GM18858 (cell line): ENCODE results near the gene MRFAP1L1.
A peak's percentile ranks its signal among the peaks of the same experiment; 100 is the strongest.
"Not testable (repeated sequence)": the region's sequence is repeated elsewhere in the genome, so short reads cannot be mapped to it uniquely, and the experiment has no call there.

Experiments used
- ATAC-seq: cut with Tn5 transposase; IDR thresholded peaks from one replicate; pipeline ENCODE4 v1.9.1; 2021; ENCODE audit not compliant: unreplicated experiment

The MRFAP1L1 gene

GRCh38 chr4:6692379-6692778 is 17.3 kb downstream of the MRFAP1L1 start:
- ATAC-seq = no peak

GRCh38 chr4:6689506-6689960 is 20.1 kb downstream of the MRFAP1L1 start:
- ATAC-seq = no peak

- peak; percentile 63 for ATAC-seq
These were observed 20.7 kb downstream of the MRFAP1L1 start for GRCh38 chr4:6688879-6689505.

DNA sequence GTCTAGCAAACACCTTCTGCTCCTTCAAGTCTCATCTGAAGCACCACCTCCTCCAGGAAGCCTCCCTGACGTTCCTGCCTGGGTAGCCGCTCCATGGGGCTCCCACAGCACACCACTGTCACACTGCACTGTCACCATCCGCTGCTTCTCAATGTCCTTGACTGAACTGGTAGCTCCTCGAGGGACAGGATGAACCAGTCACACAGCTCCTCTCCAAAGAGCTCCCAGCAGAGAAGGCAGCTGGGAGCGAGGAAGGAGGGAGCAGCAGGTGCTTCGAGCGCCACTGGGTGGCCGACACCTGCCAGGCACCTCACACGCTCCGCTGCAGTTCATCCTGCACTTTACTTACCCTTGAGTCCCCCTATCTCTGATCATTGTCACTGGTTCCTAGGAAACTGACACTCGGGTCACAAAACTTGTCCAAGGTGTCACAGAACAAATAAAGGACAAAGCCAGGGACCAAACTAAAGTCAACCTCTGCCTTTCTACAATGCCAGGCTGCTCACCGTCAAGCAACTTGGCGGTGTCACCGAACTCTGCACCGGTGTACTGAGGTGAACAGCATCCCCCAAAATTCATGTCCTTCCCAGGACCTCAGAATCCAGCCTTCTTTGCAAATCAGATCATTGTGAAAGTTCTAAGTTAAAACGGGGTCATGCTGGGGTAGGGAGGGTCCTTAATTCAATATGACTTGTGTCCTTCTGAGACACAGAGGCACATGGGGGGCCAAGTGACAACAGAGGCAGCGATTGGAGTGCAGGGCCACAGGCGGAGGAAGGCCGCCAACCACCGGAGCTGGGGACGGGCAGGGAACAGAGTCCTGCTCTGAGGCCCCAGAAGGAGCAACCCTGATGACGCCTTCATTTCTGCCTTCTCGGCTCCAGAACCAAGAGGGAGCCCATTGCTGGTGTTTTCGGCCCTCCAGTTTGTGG is 21.5 kb downstream of the MRFAP1L1 start:
- no peak for ATAC-seq

DNA sequence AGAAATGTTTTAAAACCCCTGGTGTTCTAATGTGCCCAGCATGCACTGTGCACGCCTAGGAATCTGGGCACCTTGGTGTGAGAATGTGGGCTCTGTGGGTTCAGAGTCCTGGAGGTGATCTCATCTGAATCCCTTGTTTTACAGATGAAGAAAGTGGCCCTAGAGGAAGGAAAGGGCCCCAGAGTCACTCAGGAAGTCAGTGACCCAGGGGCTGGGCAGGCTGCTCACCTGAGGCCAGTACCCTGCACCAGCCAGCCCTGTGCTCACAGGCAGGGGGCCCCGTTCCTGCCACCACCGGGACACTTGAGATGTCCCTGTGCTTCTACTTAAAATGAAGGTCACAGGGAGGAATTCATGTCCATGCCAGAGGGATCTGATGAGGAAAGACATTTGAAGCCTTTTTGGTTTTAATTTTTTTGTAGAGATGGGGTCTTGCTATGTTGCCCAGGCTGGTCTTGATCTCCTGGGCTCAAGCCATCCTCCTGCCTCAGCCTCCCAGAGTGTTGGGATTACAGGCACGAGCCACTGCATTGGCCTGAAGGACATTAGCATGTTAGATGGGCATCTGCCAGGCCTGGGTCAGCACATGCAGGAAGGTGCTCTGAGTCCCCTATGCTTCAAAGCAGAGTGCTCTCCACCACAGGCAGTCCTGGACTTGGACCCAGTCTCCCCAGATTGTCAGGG is 23.4 kb downstream of the MRFAP1L1 start:
- ATAC-seq = no peak

DNA sequence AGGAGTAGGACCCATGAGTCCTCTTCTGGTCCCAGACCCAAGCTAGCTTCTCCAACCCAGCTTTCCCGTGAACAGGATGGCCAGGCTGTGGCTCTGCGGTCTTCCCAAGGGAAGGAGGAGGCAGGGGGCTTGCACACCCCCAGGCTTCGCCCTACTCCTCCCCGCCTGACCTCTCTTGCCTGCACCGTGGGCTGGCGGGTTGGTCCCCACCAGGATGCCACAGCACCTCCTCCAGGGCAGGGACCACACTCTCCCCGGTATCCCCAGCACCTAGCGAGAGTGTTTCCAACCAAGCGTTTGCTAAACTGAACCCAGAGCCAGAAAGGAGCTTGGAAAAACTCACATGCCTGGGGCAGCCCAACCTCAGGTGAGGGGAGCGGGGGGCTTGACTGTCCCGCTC is 25.0 kb downstream of the MRFAP1L1 start:
- ATAC-seq = no peak

GRCh38 chr4:6682862-6683590 is 26.6 kb downstream of the MRFAP1L1 start:
- ATAC-seq = no peak

- ATAC-seq = no peak
These were observed 28.5 kb downstream of the MRFAP1L1 start for GRCh38 chr4:6681191-6681590.

- no peak for ATAC-seq
These were observed 29.2 kb downstream of the MRFAP1L1 start for GRCh38 chr4:6680372-6681034.

GRCh38 chr4:6676722-6677558 is 32.7 kb downstream of the MRFAP1L1 start:
- no peak for ATAC-seq

- ATAC-seq = peak; percentile 42
These were observed 35.0 kb downstream of the MRFAP1L1 start for GRCh38 chr4:6674500-6675149.

- ATAC-seq = peak; percentile 44
These were observed 35.8 kb downstream of the MRFAP1L1 start for GRCh38 chr4:6673660-6674499.

DNA sequence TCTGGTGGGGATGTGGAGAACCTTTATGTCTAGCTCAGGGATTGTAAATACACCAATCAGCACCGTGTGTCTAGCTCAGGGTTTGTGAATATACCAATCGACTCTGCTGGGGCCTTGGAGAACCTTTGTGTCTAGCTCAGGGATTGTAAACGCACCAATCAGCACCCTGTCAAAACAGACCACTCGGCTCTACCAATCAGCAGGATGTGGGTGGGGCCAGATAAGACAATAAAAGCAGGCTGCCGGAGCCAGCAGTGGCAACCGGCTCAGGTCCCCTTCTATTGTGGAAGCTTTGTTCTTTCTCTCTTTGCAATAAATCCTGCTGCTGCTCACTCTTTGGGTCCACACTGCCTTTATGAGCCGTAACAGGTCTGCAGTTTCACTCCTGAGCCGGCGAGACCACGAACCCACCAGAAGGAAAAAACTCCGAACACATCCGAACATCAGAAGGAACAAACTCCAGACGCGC is 36.4 kb downstream of the MRFAP1L1 start:
- ATAC-seq = not testable (repeated sequence)

DNA sequence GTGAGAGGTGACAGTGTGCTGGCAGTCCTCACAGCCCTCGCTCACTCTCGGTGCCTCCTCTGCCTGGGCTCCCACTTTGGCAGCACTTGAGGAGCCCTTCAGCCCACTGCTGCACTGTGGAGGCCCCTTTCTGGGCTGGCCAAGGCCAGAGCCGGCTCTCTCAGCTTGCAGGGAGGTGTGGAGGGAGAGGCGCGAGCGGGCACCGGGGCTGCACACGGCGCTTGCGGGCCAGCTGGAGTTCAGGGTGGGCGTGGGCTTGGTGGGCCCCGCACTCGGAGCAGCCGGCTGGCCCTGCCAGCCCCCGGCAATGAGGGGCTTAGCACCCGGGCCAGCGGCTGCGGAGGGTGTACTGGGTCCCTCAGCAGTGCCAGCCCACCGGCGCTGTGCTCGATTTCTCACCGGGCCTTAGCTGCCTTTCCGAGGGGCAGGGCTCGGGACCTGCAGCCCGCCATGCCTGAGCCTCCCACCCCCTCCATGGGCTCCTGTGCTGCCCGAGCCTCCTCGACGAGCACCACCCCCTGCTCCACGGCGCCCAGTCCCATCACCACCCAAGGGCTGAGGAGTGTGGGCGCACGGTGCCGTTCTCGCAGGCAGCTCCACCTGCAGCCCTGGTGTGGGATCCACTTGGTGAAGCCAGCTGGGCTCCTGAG is 37.0 kb downstream of the MRFAP1L1 start:
- not testable (repeated sequence) for ATAC-seq

DNA sequence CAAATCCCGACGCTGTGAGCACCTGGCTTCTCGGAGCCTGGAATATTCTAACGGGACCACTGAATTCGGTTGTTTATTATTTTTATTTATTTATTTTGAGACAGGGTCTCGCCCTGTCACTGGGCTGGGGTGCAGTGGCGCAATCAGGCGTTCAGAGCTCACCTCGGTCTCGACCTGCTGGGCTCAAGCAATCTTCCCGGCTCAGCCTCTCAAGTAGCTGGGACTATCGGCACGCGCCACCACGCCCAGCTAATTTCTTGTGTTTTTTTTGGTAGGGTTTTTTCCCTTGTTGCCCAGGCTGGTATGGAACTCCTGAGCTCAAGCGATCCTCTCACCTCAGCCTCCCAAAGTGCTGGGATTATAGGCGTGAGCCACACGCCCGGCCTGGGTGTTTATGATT is 37.5 kb downstream of the MRFAP1L1 start:
- ATAC-seq = no peak

DNA sequence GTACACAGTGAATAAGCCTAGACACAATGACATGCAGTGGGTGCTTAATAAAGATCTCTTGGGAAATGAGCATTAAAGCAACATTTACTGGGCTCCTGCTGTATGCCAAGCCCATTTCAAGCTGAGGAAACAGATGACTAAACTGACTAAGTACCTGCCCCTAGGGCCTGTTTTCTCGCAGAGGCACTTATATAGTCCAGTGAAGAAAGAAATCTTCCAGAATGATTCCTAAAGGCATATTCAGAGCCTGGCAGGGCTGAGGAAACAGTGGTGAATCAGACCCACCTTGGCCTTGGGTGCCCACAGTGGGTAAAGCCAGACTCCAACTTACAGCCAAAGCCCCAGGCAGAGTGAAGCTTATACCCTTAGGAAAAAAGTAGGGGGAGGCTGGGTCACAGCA is 38.0 kb downstream of the MRFAP1L1 start:
- no peak for ATAC-seq

DNA sequence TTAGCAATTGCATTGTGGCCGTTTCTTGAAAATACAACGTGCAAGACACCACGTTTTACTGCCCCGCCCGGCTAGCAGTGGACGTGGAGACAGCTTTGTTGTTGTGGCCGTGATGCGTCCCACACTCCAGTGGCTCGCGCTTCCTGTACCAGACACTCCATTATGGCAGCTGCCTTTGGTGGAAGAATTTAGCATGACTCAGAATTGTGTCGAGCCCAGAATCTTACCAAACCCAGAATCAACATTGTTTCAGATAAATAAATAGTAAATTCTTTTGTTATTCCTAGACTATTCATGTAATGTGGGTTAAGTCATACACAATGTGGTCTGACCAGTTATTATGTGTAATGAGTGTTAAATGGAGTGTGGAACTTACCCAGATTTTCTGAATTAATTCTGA is 41.3 kb downstream of the MRFAP1L1 start:
- ATAC-seq = no peak

DNA sequence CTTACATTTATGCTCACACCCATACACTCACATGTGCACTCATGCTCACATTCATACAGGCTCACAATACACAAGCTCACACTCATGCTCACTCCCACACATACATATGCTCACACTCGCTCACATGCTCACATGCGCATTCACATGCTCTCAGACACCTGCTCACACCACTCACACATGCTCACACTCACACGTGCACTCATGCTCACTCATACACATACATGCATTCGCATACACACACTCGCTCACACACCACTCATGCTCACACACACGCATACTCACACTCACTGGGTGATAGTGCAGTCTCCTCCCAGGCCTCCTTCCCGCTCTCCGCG is 44.4 kb downstream of the MRFAP1L1 start:
- ATAC-seq = no peak
